Panc1 (cell line): ENCODE measurements around the gene EMC8.

Experiments
- TF ChIP-seq, protein P1 (sequence below): fragments of 450-650 bp; IDR thresholded peaks from 2 replicates; pipeline ENCODE4 v1.5.1; 2017; ENCODE audit warnings: mild to moderate bottlenecking
- TF ChIP-seq, protein P2 (sequence below), 2 experiments: IDR thresholded peaks; 2 replicates each; pipeline ENCODE4 v1.6.1; 2011 to 2012; ENCODE audit warnings: low read depth in 2 of 2, control low read depth in 1 of 2, low read length in 1 of 2, mild to moderate bottlenecking in 1 of 2, moderate library complexity in 1 of 2; ENCODE audit not compliant: insufficient read depth in 1 of 2

DNA sequence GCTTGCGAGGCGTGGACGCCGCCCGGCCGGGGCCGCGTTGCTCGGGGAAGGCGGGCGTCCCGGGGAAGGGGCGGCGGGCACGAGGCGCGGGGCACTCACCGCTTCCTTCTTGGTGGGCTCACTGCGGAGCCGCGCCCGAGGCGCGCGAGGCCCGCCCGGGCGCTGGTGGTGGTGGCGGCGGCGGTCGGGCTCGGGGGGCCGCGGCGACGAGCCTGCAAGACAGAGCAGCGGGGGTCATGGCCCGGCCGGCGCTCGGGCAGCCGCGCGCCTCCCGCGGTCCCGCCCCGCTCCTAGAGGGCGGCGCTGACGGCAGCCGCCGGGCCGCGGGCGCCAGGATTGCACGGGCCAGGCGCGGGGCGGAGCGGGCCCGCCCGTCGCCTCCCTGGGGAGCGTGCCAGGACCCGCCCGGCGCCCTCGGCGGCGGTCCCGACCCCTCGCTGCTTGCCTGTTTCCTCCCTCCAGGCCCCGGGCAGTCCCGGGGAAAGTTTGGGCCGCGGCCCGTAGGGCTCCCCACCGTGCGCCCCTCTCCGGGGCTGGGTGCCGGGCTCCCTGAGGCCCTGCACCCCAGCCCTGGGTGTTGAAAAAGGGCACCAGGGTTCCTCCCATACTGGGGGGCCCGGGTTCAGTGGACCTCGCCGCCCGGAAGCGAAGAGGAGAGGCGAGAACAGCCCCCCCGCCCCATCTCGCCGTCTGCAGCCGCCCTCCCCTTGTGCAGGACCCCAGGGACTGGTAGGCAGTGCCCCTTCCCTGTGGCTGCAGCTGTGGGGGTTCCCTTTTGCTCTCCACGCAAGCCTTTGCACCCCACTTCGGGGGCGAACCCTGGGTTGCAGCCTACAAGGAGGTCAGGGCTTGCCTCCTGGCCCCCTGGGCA lies 48.3 kb downstream of the EMC8 start, which contains the start of gene C16orf74:
- TF ChIP-seq, protein P1, sequence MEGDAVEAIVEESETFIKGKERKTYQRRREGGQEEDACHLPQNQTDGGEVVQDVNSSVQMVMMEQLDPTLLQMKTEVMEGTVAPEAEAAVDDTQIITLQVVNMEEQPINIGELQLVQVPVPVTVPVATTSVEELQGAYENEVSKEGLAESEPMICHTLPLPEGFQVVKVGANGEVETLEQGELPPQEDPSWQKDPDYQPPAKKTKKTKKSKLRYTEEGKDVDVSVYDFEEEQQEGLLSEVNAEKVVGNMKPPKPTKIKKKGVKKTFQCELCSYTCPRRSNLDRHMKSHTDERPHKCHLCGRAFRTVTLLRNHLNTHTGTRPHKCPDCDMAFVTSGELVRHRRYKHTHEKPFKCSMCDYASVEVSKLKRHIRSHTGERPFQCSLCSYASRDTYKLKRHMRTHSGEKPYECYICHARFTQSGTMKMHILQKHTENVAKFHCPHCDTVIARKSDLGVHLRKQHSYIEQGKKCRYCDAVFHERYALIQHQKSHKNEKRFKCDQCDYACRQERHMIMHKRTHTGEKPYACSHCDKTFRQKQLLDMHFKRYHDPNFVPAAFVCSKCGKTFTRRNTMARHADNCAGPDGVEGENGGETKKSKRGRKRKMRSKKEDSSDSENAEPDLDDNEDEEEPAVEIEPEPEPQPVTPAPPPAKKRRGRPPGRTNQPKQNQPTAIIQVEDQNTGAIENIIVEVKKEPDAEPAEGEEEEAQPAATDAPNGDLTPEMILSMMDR, result no peak
- TF ChIP-seq, protein P2, sequence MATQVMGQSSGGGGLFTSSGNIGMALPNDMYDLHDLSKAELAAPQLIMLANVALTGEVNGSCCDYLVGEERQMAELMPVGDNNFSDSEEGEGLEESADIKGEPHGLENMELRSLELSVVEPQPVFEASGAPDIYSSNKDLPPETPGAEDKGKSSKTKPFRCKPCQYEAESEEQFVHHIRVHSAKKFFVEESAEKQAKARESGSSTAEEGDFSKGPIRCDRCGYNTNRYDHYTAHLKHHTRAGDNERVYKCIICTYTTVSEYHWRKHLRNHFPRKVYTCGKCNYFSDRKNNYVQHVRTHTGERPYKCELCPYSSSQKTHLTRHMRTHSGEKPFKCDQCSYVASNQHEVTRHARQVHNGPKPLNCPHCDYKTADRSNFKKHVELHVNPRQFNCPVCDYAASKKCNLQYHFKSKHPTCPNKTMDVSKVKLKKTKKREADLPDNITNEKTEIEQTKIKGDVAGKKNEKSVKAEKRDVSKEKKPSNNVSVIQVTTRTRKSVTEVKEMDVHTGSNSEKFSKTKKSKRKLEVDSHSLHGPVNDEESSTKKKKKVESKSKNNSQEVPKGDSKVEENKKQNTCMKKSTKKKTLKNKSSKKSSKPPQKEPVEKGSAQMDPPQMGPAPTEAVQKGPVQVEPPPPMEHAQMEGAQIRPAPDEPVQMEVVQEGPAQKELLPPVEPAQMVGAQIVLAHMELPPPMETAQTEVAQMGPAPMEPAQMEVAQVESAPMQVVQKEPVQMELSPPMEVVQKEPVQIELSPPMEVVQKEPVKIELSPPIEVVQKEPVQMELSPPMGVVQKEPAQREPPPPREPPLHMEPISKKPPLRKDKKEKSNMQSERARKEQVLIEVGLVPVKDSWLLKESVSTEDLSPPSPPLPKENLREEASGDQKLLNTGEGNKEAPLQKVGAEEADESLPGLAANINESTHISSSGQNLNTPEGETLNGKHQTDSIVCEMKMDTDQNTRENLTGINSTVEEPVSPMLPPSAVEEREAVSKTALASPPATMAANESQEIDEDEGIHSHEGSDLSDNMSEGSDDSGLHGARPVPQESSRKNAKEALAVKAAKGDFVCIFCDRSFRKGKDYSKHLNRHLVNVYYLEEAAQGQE (IDR thresholded peaks at IDR 0.05; ENCODE audit: insufficient read depth in 1 of 2, low read depth in 2 of 2, low read length in 1 of 2), result no peak
